HG03558 (cell line): ENCODE results near the gene KLHL13.

Experiments used
- ATAC-seq: cut with Tn5 transposase; IDR thresholded peaks from one replicate; pipeline ENCODE4 v1.9.1; 2021; ENCODE audit warnings: moderate number of reproducible peaks; ENCODE audit not compliant: unreplicated experiment; ENCODE audit errors: extremely low read depth

The KLHL13 gene

DNA sequence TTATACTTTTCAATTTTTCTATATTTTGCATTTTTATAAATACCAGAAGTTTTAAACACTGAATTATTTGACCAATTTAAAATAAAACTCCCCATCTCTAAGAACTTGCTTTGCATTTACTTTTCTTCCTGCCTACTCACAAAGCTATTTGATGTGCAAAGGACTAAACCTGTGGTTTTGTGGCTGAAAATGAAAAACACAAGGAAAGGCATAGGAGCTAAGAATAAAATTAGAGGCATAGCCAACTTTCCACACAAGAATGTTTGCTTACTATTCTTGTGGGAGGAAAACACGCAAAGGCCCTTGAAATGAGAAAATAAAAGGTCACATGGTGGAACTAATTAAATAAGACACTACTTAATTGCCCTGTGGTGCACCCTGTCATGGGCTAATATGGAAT, 221.2 kb downstream of the KLHL13 start:
- ATAC-seq = no peak

GRCh38 chrX:117892469-117892868, 224.1 kb downstream of the KLHL13 start:
- no peak for ATAC-seq

GRCh38 chrX:117871796-117872195, 244.8 kb downstream of the KLHL13 start:
- no peak for ATAC-seq

DNA sequence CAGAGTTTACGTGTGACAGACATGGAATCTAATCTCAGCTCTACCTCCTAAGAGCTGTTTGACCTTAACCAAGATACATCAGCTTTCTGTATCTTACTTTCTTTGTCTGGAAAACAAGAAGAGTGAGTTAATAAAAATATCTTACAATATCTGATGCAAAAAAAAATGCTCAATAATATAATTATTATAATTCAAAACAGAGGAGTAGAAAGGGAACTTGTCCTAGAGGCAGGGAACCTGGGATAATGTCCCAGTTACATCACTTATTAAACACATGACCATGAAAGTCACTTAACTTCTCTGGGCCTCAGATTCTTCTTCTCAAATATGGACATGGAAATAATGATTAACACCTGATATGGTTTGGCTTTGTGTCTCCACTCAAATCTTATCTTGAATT, 256.1 kb downstream of the KLHL13 start:
- no peak for ATAC-seq

- ATAC-seq = no peak
Measured at GRCh38 chrX:117854806-117855205, 261.8 kb downstream of the KLHL13 start.

- no peak for ATAC-seq
Measured at GRCh38 chrX:117851025-117851424, 265.6 kb downstream of the KLHL13 start.
